Fibroblast of lung (primary cell): ENCODE results near the gene KCNMA1. TPM values are rescaled to one million over a fixed set of nuclear protein-coding genes. Genes with fewer than 3 reads are reported as not detected.

Experiments
- DNase-seq, 2 donors: peaks; one replicate each; pipeline versions ENCODE4 v3.0.0 to v3.0.0-alpha.2; 2010; ENCODE audit warnings: low read depth in 2 of 2
- H2AFZ ChIP-seq: 2 replicates; pipeline ENCODE4 v1.5.1; 2012; ENCODE audit warnings: low read length, control low read depth, inconsistent platforms
- H3K27ac ChIP-seq: 2 replicates; pipeline ENCODE4 v1.5.1; 2011; ENCODE audit warnings: low read length, control low read depth; ENCODE audit not compliant: insufficient read depth
- H3K27me3 ChIP-seq: 2 replicates; pipeline ENCODE4 v1.5.1; 2011; ENCODE audit warnings: mild to moderate bottlenecking, low read length; ENCODE audit not compliant: control insufficient read depth, insufficient read depth
- H3K36me3 ChIP-seq: 2 replicates; pipeline ENCODE4 v1.5.1; 2011; ENCODE audit warnings: low read length; ENCODE audit not compliant: control insufficient read depth, insufficient read depth
- H3K4me1 ChIP-seq: 2 replicates; pipeline ENCODE4 v1.5.1; 2011; ENCODE audit warnings: low read length; ENCODE audit not compliant: control insufficient read depth, insufficient read depth; ENCODE audit errors: extremely low read depth
- H3K4me2 ChIP-seq: 2 replicates; pipeline ENCODE4 v1.5.1; 2011; ENCODE audit warnings: low read length, control low read depth; ENCODE audit not compliant: insufficient read depth; ENCODE audit errors: extremely low read depth
- H3K4me3 ChIP-seq, 4 experiments: fragments of 200-600 bp in 1 of 4; sonication (generic) in 1 of 4; replicated peaks in 1 of 4; 2 replicates each; pipeline ENCODE4 v1.5.1; 2011 to 2016; ENCODE audit warnings: low read length in 4 of 4, low read depth in 3 of 4, mild to moderate bottlenecking in 3 of 4, control low read depth in 2 of 4, inconsistent platforms in 1 of 4, mixed read lengths in 1 of 4; ENCODE audit not compliant: insufficient read depth in 1 of 4; ENCODE audit errors: control extremely low read depth in 1 of 4
- H3K79me2 ChIP-seq: 2 replicates; pipeline ENCODE4 v1.5.1; 2012; ENCODE audit warnings: mild to moderate bottlenecking, low read length, inconsistent platforms; ENCODE audit not compliant: control insufficient read depth, insufficient read depth
- H3K9ac ChIP-seq: 2 replicates; pipeline ENCODE4 v1.5.1; 2011; ENCODE audit warnings: mild to moderate bottlenecking, low read length, control low read depth; ENCODE audit not compliant: insufficient read depth
- H3K9me3 ChIP-seq: 2 replicates; pipeline ENCODE4 v1.5.1; 2012; ENCODE audit warnings: low read depth, low read length; ENCODE audit not compliant: control insufficient read depth, insufficient read depth
- H4K20me1 ChIP-seq: 2 replicates; pipeline ENCODE4 v1.5.1; 2011; ENCODE audit warnings: low read length; ENCODE audit not compliant: control insufficient read depth, insufficient read depth; ENCODE audit errors: extremely low read depth
- EZH2 ChIP-seq: IDR thresholded peaks from 2 replicates; pipeline ENCODE4 v1.5.1; 2012; ENCODE audit warnings: low read length, control low read depth, mild to moderate bottlenecking; ENCODE audit errors: missing control alignments
- polyA plus RNA-seq, 2 donors: library from polyadenylated mRNA; depleted of rRNA in 1 of 2; stranded (reverse) in 1 of 2; unstranded in 1 of 2; fragments of >200 nt; gene quantifications; 2 replicates each; pipeline ENCODE4 v1.2.1, GENCODE V29; 2011 to 2012; ENCODE audit warnings: missing spikeins in 1 of 2
- total RNA-seq: library from RNA; depleted of rRNA; stranded (reverse); fragments of >200 nt; gene quantifications from 2 replicates; pipeline ENCODE4 v1.2.1, GENCODE V29; 2014
- TF ChIP-seq, protein P1 (sequence below), 2 donors: IDR thresholded peaks in 1 of 2; conservative IDR thresholded peaks in 1 of 2; 1 replicate in 1 of 2; 2 replicates in 1 of 2; pipeline ENCODE4 v1.5.1; 2011 to 2012; ENCODE audit warnings: low read length in 2 of 2, control low read depth in 1 of 2, inconsistent platforms in 1 of 2, low read depth in 1 of 2, mild to moderate bottlenecking in 1 of 2

Gene KCNMA1
- total and polyA plus RNA-seq, 2 donors (not counting 1 experiment from before 2014, with no cell fraction given), result 31.0 to 138 TPM

DNA sequence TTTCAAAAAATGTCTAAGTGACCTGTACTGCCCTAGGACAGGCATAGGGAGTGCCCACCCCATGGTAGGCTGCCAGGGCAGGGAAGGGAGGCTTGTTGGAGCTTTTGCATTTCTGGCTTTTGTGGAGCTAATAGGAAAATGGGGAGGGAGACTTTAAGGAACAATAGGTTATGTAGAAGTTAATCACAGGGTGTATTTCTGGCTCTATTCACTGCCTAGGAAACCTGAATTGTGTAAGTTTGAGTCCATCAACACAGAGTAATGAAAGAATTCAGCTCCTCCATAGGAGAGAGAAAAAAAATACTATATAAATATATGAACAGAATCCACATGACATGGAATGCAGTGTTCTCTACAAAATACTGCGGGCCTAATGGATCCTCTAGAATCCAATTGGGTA, 661.5 kb downstream of the KCNMA1 start:
- TF ChIP-seq EZH2, result no peak
- TF ChIP-seq, protein P1, sequence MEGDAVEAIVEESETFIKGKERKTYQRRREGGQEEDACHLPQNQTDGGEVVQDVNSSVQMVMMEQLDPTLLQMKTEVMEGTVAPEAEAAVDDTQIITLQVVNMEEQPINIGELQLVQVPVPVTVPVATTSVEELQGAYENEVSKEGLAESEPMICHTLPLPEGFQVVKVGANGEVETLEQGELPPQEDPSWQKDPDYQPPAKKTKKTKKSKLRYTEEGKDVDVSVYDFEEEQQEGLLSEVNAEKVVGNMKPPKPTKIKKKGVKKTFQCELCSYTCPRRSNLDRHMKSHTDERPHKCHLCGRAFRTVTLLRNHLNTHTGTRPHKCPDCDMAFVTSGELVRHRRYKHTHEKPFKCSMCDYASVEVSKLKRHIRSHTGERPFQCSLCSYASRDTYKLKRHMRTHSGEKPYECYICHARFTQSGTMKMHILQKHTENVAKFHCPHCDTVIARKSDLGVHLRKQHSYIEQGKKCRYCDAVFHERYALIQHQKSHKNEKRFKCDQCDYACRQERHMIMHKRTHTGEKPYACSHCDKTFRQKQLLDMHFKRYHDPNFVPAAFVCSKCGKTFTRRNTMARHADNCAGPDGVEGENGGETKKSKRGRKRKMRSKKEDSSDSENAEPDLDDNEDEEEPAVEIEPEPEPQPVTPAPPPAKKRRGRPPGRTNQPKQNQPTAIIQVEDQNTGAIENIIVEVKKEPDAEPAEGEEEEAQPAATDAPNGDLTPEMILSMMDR (conservative IDR thresholded peaks at IDR 0.05 in 1 of 2, IDR thresholded peaks at IDR 0.05 in 1 of 2; ENCODE audit: low read depth in 1 of 2, low read length in 2 of 2), result no peak
- H2AFZ ChIP-seq, result no peak overlapping the region
- no peaks in the 10 kb centered on the region for H3K4me1 ChIP-seq
- H3K9ac ChIP-seq, result no peak overlapping the region
- no peaks in the 10 kb centered on the region for H4K20me1 ChIP-seq
- no peaks in the 10 kb centered on the region for H3K79me2 ChIP-seq
- H3K9me3 ChIP-seq, result no peaks in the 10 kb centered on the region
- no peaks in the 10 kb centered on the region for H3K27me3 ChIP-seq
- H3K4me2 ChIP-seq, result no peak overlapping the region
- no peak overlapping the region for H3K4me3 ChIP-seq
- no peak overlapping the region for H3K27ac ChIP-seq
- no peaks in the 10 kb centered on the region for H3K36me3 ChIP-seq
- no peak for DNase-seq

GRCh38 chr10:76975126-76975525, 662.5 kb downstream of the KCNMA1 start:
- DNase-seq, result no peak
- Histone ChIP-seq H3K36me3 (no peaks in the 10 kb centered on the region), H3K27ac (no peak overlapping the region), H3K4me3 (no peak overlapping the region), H3K9me3 (no peaks in the 10 kb centered on the region), H3K79me2 (no peaks in the 10 kb centered on the region), H3K27me3 (no peaks in the 10 kb centered on the region), H3K4me2 (no peak overlapping the region), H4K20me1 (no peaks in the 10 kb centered on the region), H2AFZ (no peak overlapping the region), H3K9ac (no peak overlapping the region), H3K4me1 (no peaks in the 10 kb centered on the region)
- TF ChIP-seq, protein P1 (conservative IDR thresholded peaks at IDR 0.05 in 1 of 2, IDR thresholded peaks at IDR 0.05 in 1 of 2; ENCODE audit: low read depth in 1 of 2, low read length in 2 of 2), result no peak
- no peak for TF ChIP-seq EZH2

GRCh38 chr10:76974017-76974691, 663.5 kb downstream of the KCNMA1 start:
- no peak overlapping the region for H3K27ac ChIP-seq
- no peaks in the 10 kb centered on the region for H3K27me3 ChIP-seq
- no peak overlapping the region for H3K4me3 ChIP-seq

More at GRCh38 chr10:76974017-76974691, 663.5 kb downstream of the KCNMA1 start:
- H3K9me3 ChIP-seq, result no peaks in the 10 kb centered on the region
- no peaks in the 10 kb centered on the region for H4K20me1 ChIP-seq
- no peaks in the 10 kb centered on the region for H3K4me1 ChIP-seq
- H3K9ac ChIP-seq, result no peak overlapping the region
- TF ChIP-seq EZH2, result no peak
- TF ChIP-seq, protein P1 (conservative IDR thresholded peaks at IDR 0.05 in 1 of 2, IDR thresholded peaks at IDR 0.05 in 1 of 2; ENCODE audit: low read depth in 1 of 2, low read length in 2 of 2), result no peak
- DNase-seq, result peak; percentile 14 to 31
- no peak overlapping the region for H2AFZ ChIP-seq
- no peaks in the 10 kb centered on the region for H3K79me2 ChIP-seq
- H3K4me2 ChIP-seq, result peak overlapping the region; percentile 34
- H3K36me3 ChIP-seq, result no peaks in the 10 kb centered on the region
